Loucy (cell line): Measurements from ENCODE around the gene CTBP2.

ENCODE experiments used
- H2AFZ ChIP-seq: fragments of 200-600 bp; sonication (generic); 2 replicates; pipeline ENCODE4 v1.6.0; 2016; ENCODE audit warnings: antibody characterized with exemption, mild to moderate bottlenecking, low read length, moderate library complexity
- H3F3A ChIP-seq: fragments of 200-600 bp; 2 replicates; pipeline ENCODE4 v1.6.0; 2016; ENCODE audit warnings: antibody characterized with exemption, low read depth, mild to moderate bottlenecking
- H3K27me3 ChIP-seq: fragments of 200-600 bp; sonication (generic); 2 replicates; pipeline ENCODE4 v1.6.1; 2014; ENCODE audit warnings: low read length, mild to moderate bottlenecking; ENCODE audit not compliant: insufficient read depth, poor library complexity, severe bottlenecking
- H3K36me3 ChIP-seq: fragments of 200-600 bp; sonication (generic); 2 replicates; pipeline ENCODE4 v1.6.1; 2016; ENCODE audit warnings: low read length; ENCODE audit not compliant: insufficient read depth
- H3K4me1 ChIP-seq: fragments of 200-600 bp; sonication (generic); 2 replicates; pipeline ENCODE4 v1.5.1; 2014; ENCODE audit warnings: low read length, mild to moderate bottlenecking; ENCODE audit not compliant: insufficient read depth, poor library complexity, severe bottlenecking
- H3K4me2 ChIP-seq: fragments of 200-600 bp; sonication (generic); 2 replicates; pipeline ENCODE4 v1.6.0; 2014; ENCODE audit warnings: antibody characterized with exemption, low read length, low read depth, mild to moderate bottlenecking; ENCODE audit not compliant: poor library complexity, severe bottlenecking
- H3K4me3 ChIP-seq: fragments of 200-600 bp; sonication (generic); 2 replicates; pipeline ENCODE4 v1.5.1; 2014; ENCODE audit warnings: low read length, mild to moderate bottlenecking, mixed read lengths; ENCODE audit not compliant: poor library complexity, severe bottlenecking
- H3K79me2 ChIP-seq: fragments of 200-600 bp; sonication (generic); 2 replicates; pipeline ENCODE4 v1.6.1; 2014; ENCODE audit warnings: low read length; ENCODE audit not compliant: insufficient read depth
- H3K9ac ChIP-seq: fragments of 200-600 bp; sonication (generic); 2 replicates; pipeline ENCODE4 v1.6.0; 2014; ENCODE audit warnings: mild to moderate bottlenecking, low read depth, low read length, moderate library complexity; ENCODE audit not compliant: poor library complexity, severe bottlenecking
- H3K9me2 ChIP-seq: fragments of 200-600 bp; sonication (generic); replicated peaks from 2 replicates; pipeline ENCODE4 v1.6.1; 2016; ENCODE audit warnings: low read depth, low read length, mixed read lengths
- H3K9me3 ChIP-seq: fragments of 200-600 bp; sonication (generic); 2 replicates; pipeline ENCODE4 v1.6.1; 2014; ENCODE audit warnings: mild to moderate bottlenecking, antibody characterized with exemption, low read length, low read depth; ENCODE audit not compliant: insufficient read depth
- H4K20me1 ChIP-seq: fragments of 200-600 bp; sonication (generic); 2 replicates; pipeline ENCODE4 v1.6.0; 2014; ENCODE audit warnings: antibody characterized with exemption, low read length, mild to moderate bottlenecking; ENCODE audit not compliant: insufficient read depth, poor library complexity, severe bottlenecking
- EZH2phosphoT487 ChIP-seq: fragments of 200-600 bp; IDR thresholded peaks from 2 replicates; pipeline ENCODE4 v1.6.1; 2018; ENCODE audit warnings: antibody characterized with exemption, mild to moderate bottlenecking, moderate library complexity, borderline replicate concordance
- TF ChIP-seq, protein P1 (sequence below): fragments of 200-600 bp; sonication (generic); conservative IDR thresholded peaks from 2 replicates; pipeline ENCODE4 v1.5.1; 2014; ENCODE audit warnings: mild to moderate bottlenecking, antibody characterized with exemption, low read length

Gene CTBP2

DNA sequence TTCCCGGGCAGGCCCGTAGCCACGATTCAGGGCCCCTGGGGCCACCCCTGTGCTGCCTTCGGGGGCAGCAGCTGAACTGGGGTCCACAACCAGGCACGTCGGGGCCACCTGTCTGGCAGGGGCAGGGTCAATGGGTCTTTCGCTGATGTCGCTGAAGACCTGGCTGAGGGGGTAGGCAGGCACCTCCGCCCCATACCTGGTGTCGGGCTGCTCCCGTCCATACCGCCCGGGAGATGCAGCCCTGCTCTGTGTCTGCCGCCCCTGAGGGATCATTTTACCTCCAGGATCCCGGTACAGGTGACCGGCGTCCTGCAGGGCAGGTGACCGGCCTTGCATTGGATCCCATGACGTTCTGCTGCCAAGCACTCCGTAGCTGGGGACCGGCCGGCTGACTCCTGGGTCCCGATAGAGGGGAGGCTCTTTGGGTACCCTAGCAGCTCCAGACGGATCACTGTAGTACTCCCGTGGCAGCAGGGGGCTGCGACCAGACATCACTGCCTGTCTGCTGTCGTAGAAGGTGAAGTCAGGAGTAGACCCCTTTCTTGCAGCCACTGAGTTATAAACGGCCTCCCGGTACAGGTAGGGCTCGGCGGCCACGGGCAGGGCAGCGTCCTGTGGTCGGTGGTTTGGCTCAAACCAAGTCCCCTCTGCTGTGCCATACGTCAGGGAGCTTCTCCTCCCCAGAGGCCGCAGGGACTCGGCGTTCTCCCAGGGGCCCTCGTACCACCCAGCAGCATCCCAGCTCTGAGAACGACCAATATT lies 133.2 kb downstream of the CTBP2 start:
- Histone ChIP-seq H3K27me3 (no peaks in the 10 kb centered on the region), H3K9me3 (no peaks in the 10 kb centered on the region), H3F3A (no peaks in the 10 kb centered on the region), H3K4me2 (no peak overlapping the region), H3K9me2 (no peaks in the 10 kb centered on the region), H4K20me1 (no peaks in the 10 kb centered on the region), H3K79me2 (no peaks in the 10 kb centered on the region), H3K4me1 (no peaks in the 10 kb centered on the region), H3K9ac (no peak overlapping the region), H2AFZ (no peak overlapping the region), H3K4me3 (no peak overlapping the region), H3K36me3 (no peaks in the 10 kb centered on the region)
- no peak for TF ChIP-seq EZH2phosphoT487

DNA sequence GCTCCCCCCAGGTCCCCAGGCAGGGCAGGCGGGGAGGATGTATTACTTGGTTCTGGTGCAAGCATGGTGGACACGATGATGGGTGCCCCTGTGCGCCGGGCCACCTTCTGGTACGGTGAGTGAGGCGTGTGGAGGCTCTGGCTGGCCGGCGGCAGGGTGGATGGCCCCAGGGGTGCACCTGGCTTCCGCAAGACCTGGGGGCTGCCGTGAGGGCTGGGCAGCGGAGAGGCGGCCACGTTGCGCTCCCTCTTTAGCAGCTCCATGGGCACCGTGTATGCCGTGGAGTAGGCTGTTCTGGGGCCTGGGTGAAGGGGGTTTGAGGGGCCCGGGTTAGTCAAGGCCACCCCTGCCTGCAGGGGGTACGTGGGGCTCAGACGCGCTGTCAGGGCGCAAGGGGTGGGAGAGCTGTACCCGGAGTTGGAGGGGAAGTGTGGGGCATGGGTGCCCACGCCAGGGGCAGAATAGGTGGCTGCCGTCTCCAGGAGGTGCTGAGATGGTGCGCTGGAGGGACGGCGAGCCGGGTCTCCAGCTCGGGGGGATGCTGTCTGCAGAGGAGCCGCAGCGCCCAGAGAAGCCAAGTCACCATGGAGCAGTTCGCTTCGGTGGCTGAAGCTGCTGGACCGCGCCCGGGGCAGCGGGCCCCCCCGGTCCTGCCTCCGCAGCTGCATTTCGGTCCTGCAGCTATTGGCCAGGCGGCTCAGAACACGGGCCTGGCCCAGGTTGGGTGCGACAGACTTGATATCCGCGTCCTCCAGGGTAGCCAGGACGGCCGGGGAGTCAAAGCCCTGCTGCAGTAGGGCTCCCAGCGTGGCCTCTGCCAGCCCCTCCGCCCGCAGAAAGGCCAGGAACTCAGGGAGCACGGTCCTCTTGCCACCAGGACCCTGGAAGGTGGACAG lies 134.1 kb downstream of the CTBP2 start:
- H3F3A ChIP-seq, result no peaks in the 10 kb centered on the region
- TF ChIP-seq EZH2phosphoT487, result no peak
- TF ChIP-seq, protein P1, sequence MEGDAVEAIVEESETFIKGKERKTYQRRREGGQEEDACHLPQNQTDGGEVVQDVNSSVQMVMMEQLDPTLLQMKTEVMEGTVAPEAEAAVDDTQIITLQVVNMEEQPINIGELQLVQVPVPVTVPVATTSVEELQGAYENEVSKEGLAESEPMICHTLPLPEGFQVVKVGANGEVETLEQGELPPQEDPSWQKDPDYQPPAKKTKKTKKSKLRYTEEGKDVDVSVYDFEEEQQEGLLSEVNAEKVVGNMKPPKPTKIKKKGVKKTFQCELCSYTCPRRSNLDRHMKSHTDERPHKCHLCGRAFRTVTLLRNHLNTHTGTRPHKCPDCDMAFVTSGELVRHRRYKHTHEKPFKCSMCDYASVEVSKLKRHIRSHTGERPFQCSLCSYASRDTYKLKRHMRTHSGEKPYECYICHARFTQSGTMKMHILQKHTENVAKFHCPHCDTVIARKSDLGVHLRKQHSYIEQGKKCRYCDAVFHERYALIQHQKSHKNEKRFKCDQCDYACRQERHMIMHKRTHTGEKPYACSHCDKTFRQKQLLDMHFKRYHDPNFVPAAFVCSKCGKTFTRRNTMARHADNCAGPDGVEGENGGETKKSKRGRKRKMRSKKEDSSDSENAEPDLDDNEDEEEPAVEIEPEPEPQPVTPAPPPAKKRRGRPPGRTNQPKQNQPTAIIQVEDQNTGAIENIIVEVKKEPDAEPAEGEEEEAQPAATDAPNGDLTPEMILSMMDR, result no peak
- no peaks in the 10 kb centered on the region for H3K36me3 ChIP-seq
- no peaks in the 10 kb centered on the region for H3K27me3 ChIP-seq
- H3K4me1 ChIP-seq, result no peaks in the 10 kb centered on the region
- H3K4me3 ChIP-seq, result no peak overlapping the region
- no peak overlapping the region for H3K4me2 ChIP-seq
- H3K9me3 ChIP-seq, result no peaks in the 10 kb centered on the region
- H3K9ac ChIP-seq, result no peak overlapping the region
- H3K79me2 ChIP-seq, result no peaks in the 10 kb centered on the region
- H3K9me2 ChIP-seq, result no peaks in the 10 kb centered on the region
- H2AFZ ChIP-seq, result no peak overlapping the region
- no peaks in the 10 kb centered on the region for H4K20me1 ChIP-seq

DNA sequence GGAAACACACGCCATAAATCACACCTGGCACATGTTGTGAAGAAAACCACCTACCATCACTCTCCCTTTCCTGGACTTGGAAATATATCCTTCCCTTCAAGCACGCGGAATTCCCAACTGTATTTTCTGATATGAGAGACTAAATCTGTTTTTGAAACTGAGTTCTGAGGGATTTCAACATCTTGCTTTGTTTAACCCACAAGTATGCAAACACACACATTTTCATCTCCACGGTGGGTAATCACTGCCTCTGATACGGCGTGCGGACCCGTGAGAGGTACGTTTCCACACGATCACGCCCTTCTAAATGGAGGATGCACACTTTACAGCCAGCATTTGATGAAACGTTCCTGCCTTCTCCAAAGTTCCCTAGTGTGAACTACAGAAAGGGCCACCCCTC lies 135.0 kb downstream of the CTBP2 start:
- Histone ChIP-seq H3K36me3 (no peaks in the 10 kb centered on the region), H3K4me1 (no peaks in the 10 kb centered on the region), H3F3A (no peaks in the 10 kb centered on the region), H3K9ac (no peak overlapping the region), H3K27me3 (no peaks in the 10 kb centered on the region), H3K79me2 (no peaks in the 10 kb centered on the region), H4K20me1 (no peaks in the 10 kb centered on the region), H2AFZ (no peak overlapping the region), H3K9me2 (no peaks in the 10 kb centered on the region), H3K4me2 (no peak overlapping the region), H3K9me3 (no peaks in the 10 kb centered on the region), H3K4me3 (no peak overlapping the region)
- TF ChIP-seq, protein P1, result no peak
- TF ChIP-seq EZH2phosphoT487, result no peak
